ENCODE measurements around the gene PKP4.

Gene PKP4

DNA sequence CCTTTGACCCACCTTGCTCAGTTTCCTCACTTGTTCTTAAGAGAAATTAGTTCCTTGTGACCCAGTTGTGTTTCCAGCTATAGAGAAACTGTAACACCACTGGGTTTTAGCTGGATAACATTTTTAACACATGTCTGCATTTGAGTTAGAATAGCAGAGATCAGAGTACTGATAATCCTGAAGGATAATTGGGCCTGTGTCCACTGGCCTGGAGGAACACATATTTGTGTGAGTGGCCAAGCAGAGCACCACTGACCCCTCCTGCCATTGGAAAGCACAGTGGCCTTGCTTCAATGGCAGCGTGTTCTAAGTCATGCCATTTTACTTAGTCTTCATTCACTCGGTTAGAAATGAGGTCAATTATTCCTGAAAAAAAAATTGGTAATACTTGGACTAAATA is 42.6 kb downstream of the PKP4 start:
- DNase-seq: no peak

DNA sequence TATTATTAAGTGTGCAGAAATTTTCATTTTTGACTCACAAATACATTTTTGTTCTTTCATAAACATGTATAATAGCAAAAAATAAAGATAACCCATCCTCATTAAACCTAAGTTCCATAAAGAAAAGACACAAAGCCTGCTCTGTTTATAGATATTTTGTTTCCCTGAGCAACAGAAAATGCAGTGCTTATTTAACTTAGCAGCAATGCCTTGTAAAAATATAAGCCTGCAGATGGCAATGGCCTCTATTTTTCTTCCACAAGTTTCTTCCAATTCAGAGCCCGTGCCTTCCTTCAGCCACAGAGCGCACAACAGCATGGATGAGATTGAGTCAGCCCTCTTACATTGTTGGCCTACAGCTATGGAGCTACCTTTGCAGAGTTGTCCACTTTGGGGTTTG is 43.6 kb downstream of the PKP4 start:
- DNase-seq: no peak

DNA sequence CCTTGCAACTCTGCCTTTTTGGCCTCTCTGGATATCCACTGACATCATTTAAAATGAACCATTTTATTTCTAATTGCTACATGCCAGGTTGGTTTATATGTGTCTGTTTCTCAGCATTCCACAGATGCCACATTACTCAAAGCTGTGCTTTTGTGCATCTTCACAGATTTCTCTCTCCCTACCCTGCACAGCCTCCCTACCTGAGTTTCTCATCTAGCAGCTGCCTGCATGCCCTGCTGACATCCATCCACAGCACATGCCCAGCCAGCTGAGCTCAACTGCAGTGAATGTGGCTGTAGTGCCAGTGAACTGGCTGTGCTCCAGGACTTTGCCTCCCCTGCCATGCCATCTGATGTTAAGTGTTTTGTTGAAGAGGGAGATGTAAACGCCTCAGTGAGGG is 44.5 kb downstream of the PKP4 start:
- DNase-seq: no peak

DNA sequence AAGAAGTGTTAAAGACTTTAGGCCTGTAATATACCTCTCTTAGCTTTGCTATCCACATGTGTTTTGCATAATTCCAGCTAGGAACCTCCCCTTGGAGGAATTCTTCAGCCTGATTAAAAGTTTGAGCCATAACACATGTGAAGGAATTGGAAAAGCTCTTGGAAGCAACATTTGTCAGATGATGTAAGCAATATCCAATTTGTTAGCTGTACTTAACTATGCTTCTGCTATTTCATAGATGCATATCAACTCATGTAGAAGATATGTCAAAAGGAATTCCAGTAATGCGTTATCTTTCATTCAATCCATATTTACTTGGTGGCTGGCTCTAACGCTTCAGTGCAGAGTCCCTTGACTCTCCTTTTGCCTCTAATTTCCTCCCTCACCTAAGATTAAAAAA is 46.2 kb downstream of the PKP4 start:
- DNase-seq: peak; percentile 97

DNA sequence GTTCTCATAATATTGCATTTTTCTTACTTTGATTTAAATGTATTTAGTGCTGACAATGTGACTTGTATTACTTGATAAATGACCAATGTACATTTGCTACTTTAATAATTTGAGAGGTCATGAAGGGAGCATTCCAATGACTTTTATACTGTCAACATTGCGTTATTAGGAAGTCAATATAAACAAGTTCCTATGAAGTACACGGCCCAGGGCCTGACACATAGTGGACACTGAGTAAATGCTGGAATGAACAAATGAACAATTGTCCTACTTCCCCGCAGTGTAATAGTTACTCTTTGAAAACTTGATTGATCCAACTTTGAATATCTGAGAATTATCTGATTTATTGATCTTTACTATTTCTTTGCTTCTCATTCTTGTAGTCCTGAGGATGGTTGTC is 47.3 kb downstream of the PKP4 start:
- DNase-seq: no peak

DNA sequence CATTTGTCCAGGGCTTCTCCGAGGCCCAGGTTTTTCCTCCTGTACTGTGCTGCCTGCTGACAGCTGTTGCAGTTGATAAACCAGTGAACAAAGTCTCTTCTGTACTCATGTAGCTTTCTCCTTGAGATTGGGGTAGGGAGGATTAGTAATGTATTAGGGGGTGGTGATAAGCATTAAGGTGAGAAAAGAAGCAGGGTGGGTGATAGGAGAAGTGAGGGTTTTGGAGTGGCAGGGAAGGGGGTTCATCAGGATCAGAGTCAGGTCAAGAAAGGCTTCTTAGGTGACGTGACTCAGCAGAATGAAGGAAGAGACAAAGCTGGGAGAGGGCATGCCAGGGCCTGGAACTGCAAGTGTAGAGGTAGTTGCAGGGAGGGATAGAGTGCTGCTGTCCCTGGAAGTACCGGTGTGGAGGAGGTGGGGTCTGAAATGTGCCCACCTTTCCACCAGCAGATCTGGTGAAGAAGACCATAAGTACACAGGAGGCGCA is 48.7 kb downstream of the PKP4 start:
- no peak for DNase-seq

DNA sequence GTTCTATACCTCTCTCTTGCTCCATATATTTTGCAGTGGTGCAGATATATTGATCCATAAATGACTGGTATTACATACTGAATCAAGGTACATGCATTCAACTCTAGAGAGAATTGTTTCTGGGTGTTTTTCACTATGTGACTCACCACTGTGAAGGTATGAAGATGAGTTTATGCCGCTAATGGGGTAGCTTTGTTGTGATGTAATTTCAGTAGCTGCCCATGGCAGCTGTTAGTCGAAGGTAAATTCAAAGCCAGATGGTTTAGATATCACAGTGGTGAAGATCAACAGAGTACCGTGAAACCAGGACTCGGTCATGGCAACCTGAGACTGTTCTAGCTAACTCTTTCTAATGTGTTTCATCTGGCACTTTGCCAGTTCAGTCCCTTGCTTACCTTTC is 50.4 kb downstream of the PKP4 start:
- DNase-seq: no peak

DNA sequence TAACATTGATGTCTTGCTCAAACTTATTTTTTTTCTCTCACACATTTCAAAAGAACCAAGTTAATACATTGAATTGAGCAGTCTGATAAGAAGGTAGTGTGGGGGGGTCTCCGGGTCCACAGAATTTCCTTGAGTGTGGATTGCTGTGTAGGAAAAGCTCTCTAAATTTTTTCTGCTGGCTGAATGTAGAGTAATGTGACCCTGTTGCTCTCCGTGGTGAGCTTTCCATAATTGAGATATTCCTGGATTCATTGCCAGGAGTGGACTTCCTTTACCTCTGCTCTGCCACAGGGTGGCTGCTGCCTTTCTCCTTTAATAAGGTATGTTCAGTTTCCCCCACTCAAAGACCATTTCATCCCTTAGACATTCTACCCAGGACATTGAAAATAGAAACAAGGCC is 50.9 kb downstream of the PKP4 start:
- no peak for DNase-seq

DNA sequence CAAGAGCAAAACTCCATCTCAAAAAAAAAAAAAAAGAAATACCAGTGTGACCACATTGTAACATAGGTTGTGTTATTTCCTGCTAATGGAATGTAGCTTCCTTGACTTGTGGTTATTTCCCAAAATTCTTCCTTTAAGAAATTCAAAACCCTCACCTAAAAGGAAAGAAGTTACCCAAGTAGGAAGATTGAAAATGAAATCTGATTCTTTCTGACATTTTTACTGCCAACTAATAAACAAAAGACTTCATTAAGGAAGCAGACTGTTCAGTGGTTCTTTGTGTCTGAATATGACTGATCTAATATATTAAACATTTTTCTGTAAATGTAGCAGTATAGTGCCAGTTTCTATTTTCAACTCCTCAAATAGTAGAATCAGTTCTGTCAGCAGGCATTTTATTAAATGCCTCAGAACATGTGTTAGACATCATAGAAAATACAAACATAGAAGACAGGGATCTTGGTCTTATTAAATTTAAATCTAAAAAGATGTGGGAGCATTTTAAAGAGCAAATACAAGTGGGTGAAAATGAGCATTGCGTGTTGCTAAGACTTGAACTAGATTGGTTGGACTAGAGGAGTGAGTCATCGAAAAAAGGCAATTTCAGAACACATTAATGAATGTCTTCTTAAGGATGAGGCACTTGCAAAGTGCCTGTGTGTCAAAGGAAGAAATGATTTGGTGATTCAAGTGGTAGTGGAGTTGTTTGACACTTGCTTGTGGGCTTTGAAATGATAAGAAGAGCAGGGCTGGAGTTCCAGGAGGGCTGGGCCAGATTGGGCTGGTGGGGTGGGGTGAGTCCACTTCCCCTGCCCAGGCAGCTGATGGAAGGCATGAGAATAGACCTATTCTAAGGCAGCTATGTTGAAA is 53.4 kb downstream of the PKP4 start:
- peak; percentile 66 for DNase-seq

DNA sequence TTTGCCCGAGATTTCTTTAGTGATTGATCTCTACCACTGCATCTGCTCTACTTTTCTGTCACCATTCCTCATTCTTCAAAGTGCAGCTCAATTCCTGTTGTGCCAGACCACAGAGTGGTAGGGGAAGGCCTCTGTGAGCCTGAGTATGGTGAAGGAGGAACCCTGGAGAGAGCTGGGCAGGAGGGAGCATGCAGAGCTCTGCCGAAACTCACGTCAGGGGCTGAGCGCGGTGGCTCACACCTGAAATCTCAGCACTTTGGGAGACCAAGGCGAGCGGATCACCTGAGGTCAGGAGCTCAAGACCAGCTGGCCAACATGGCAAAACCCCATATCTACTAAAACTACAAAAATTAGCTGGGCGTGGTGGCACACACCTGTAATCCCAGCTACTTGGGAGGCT is 54.1 kb downstream of the PKP4 start:
- no peak for DNase-seq

DNA sequence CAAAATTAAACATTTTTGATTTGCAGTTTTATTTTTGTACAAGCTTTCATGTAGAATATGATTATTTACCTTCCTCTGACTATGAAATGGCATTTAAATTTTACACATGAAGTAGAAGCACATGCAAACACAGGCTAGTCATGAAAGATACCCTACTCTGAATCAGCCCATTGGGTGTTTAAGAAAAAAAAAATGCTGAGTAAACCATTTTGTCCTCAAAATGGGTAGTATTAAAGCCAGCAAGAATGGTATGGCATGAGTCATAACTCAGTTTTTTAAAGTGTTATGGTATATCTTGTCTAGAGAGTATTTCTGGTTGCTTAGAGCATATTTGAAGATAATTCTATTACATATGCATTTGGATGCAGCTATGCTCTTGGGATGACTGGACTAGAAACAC is 55.0 kb downstream of the PKP4 start:
- no peak for DNase-seq

DNA sequence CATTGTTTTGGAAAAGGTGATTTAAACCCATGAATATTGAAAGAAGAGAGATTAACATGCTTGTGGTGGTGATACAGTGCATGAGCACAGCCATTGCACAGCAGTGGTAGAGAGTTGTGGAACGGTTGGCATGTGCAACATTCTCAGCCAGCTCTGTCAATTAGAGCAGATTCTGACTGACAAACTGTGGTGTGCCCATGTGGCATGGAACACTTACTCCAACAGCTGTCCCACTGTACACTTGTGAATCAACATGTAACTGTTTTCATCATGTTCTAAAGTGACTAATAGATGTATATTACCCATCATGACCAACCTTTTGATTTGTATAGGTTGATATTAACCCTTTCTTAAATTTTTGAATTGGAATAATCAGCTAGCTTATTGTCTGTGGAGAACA is 55.6 kb downstream of the PKP4 start:
- no peak for DNase-seq

DNA sequence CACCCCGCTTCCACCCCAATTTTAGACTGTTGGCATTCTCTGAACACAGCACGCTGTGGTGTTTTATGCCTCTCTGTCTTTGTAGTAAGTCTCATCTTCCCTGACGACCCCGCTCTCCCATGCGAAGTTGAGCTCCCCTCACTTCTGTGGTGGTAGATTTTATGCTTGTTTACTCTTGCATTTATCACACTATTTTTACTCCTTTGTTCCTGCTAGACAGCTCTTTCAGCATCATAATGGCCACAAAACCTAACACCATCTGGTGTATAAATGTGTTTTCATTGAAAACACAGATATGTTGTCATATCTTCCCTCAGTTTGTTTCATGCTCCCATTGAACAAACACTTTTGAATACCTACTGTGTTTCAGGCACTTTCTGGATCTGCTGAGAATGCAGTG is 57.1 kb downstream of the PKP4 start:
- DNase-seq: no peak

DNA sequence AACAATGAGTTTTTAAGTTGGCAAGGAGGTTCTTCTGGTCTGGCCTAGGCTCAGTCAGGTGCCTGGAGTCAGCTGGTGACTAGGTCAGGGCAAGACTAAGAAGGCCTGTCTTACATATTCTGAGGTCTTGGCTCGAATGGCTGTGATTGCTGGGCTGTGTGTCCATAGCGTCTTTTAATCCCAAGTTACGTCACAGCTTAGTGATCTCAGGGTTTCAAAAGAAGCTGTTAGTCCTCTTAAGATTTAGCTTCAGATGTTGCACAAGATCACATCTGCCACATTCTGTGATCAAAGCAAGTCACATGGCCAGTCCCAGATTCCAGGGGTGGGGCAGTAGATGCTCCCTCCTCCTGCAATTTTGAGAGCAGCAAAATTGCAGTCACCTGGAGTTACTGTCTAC is 61.3 kb downstream of the PKP4 start:
- peak; percentile 23 for DNase-seq

DNA sequence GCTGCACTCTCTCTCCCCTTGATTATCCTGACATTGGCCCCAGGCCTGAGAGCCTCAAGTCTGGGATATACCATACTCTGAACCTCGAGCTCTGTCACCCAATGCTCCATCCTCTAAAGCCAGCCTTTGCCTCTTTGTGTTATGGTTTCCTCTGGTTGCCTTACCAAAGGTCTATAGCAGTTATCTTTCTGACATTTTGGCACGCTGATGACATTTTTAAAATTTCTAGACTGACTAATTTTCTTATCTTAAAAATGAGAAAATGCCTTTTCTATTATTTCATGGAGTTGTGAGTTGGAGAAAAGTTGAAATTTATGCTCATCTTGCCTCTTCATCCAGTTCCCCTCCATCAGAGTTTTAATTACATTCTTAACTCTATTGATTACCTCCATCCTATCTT is 62.7 kb downstream of the PKP4 start:
- no peak for DNase-seq

DNA sequence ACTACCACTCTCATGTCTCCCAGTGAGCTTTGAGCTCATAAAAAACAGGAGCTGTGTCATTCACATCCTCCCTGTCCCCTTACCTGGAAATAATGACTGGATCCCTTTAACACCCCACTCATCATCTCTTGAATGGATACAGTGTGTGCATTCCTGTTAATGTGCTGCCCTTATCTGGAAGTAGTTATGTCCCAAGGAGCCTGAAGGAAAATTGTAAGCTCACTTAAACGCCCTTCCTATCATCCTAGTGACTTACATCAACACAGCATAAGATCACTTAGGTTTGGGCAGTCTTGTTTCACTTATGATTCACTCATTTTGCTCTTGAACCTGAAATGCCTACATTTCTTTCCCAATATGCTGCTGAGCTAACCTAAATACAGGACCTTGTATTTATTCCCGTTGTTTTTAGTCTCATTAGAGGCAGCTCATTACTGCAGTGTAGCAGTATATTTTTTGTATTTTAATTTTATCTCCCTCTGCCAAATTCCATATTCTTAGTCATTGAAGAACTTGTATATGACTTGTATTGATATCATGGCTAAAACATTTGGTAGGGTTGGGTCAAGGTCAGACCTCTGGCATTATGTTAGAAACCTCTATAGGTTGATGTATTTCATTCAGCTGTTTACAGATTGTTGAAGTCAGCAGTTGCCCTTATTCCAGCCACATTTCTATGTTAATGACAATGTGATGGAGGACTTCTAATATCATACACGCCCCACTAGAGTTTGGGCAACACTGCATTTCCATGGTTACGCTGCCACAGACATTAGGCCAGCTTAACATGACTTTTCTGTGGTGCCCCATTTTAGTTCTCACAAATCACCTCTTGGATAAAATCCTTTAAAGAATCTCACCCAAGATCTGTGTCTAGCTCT is 72.9 kb downstream of the PKP4 start:
- peak; percentile 70 for DNase-seq

DNA sequence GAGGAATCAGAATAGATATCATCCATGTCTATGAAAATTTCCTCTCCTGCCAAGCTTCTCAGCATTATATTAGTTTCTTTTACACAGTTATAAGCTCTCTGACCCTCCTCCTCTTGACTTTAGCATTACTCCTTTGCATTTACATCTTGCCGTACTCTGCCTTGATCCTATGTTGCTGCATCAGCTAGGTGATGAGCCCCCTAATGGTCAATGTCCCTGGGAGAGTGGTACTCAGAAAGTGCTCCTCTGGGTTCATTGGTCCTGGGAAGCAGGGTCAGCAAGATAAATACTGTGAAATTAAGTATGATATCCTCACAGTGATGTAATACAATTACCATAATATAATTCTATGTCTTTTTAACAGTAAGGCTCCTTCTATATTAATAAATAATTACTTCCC is 74.1 kb downstream of the PKP4 start:
- DNase-seq: no peak

DNA sequence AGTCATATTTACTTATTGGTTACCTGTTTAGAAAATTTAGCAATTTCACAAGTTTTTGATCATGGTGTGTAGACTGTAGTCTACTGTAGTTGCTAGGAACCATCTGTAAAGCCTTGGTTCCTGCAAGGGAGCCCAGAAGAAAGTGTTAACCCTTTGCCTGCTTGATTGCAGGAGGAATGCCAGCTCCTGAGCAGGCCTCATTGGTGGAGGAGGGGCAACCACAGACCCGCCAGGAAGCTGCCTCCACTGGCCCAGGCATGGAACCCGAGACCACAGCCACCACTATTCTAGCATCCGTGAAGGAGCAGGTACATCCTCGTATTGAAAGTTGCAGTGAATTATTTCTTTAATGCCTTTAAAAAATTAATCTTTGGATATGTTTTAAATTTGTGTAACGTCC is 76.3 kb downstream of the PKP4 start:
- DNase-seq: no peak

DNA sequence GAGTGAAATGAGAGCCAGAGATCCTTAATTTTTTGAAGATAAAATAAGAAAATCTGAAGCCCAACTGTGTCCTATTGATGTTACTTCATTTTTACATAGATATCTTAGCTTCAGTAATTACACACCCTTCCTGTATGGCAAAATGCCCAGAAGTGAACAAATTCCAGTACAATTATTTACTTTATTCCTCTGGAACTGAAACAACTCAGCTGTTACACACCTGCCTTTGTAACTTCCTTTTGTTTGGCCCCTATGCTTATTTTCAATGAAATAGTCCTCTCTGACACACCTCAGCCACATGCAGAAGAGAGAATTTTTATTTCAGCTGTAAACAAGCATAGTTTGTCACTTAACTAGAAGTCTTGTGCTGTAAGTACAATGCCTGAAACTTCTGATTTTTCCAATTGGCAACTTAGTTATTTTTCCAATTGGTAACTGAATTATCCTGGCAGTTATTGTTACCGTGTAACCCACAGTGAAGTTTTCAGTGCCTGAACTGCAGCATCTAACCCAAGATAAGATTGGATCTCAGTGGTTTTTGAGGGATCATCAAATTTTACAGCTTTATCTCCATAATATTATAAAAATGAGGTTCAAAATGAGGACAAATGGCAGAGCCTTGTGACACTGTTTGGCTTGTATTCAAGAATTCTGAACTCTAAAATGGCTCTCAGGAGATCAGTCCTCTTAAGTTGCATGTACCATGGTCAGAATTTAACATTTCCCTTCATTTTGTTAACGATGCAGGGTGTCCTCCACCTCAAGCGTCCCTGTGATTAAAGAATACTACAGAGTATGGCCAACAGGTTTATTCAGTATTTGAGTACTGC is 82.6 kb downstream of the PKP4 start:
- peak; percentile 73 for DNase-seq

DNA sequence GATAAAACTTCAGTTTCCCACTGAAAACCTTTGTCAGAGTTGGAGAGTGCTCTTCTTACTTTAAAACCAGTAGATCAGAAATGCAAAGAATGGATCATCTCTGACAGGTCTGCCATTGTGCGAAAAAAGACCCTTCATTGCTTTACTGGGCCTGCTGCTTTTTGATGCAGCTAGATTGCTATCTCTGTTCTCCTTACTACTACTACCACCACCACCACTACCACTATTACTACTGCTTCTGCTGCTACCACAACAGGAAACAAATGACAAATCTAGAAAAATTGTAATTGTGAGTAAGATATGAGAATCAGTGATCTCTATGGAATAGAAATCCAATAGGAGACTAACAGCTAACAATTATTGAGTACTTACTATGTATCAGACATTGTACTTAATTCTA is 85.8 kb downstream of the PKP4 start:
- no peak for DNase-seq

DNA sequence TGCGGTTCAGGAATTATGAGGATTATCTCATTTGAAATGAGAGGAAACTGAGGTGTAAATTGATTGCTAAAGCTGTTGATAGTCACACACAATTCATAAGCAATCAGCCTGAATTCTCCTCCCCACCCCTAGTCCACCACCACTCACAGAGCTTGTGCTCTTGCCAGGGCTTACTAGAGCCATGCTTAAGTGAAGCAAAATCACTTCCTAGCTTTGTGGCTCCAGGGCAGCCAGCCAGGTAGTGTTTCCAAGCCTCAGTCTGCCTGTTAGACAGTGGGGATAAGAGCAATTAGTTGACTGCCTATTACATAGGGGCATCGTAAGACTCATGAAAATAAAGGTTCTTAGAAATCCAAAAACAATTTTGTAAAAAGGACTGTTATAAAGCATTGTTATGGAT is 87.2 kb downstream of the PKP4 start:
- DNase-seq: no peak

DNA sequence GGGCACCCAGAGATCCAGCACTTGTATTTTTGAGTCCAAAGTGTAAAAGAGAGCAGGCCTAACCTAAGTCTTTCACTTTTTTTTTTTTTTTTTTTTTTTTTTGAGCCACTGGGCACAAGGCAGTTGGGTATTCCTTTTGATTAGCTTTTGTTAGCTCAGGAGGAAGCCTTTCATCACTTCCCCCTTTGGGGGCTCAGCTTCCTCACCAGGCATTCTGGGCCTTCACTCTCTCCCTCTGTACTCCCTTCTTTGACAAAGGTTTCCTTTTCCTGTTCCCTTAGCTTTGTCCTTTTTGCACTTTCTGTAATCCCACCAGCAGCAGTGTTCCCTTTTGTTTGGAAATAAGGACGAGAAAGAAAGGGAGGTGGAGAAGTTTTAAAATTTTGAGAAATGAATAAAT is 88.2 kb downstream of the PKP4 start:
- no peak for DNase-seq

Measured in fibroblast of skin of abdomen (primary cell).